HL-60/S4 treated with retinoic acid at 250 ng/mL for 4 days and 3 days (cell line): Measurements from ENCODE around the gene TSSC4.

Source experiments
- in situ Hi-C: fragments of 300-500 bp; cut with MboI; formaldehyde crosslinking; loops from 2 replicates; pipeline ENCODE4 v1.7.0; 2022; ENCODE audit warnings: low sequenced_read_pairs

Gene TSSC4

DNA sequence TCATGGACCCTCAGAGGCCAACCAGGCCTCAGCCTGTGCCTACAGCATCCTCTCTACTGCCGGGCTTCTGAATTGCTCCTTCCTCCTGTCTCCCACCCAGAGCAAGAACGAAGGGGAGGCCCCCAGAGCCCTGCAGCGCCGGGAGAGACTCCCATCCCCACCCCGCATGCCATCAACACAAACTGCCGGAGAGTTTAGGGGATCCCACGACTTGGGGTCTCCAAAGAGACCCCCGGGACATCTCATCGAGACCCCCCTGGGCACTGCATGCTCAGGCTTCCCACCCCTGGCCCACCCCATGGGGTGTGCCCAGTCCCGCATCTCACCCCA, 31.7 kb upstream of the TSSC4 start:
- in situ Hi-C loops: no loop called here

DNA sequence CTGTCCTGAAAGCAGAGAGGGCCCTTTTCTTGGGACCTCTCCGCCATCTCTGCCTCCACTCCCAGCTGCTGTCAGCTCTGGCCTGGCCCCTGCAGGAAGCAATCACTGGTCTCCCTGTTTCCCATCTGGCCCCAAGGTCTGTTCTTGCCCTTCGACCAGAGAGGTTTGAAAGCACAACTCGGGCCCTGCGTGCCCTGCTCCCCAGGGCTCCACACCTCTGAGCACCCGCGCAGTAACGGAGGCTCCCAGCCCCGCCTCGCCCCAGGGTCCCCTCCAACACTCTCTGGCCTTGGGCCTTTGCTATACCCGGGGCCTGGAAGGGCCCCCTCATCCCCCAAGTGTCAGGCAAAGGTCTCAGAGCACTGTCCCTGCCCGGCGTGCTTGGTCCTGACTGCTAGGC, 31.2 kb upstream of the TSSC4 start:
- in situ Hi-C loops: no loop called here

DNA sequence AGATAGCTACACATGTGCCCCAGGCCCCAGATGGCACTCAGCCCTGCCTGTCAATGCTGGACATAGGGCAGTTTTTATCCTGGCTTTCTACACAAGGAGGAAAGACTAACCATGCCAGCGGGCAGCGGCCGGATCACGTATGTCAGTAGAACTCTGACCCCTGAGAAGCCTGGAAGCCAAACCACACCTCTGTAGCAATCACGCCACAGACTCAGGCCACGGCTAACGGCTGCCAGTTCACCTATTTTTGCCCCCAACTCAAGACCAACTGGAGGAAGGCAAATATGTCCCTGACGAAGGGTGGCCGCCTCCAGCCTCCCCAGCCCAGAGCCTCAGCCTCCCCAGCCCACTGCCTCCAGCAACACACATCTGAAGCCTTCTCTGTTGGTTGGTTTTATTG, 30.7 kb upstream of the TSSC4 start:
- in situ Hi-C loops: no loop called here

DNA sequence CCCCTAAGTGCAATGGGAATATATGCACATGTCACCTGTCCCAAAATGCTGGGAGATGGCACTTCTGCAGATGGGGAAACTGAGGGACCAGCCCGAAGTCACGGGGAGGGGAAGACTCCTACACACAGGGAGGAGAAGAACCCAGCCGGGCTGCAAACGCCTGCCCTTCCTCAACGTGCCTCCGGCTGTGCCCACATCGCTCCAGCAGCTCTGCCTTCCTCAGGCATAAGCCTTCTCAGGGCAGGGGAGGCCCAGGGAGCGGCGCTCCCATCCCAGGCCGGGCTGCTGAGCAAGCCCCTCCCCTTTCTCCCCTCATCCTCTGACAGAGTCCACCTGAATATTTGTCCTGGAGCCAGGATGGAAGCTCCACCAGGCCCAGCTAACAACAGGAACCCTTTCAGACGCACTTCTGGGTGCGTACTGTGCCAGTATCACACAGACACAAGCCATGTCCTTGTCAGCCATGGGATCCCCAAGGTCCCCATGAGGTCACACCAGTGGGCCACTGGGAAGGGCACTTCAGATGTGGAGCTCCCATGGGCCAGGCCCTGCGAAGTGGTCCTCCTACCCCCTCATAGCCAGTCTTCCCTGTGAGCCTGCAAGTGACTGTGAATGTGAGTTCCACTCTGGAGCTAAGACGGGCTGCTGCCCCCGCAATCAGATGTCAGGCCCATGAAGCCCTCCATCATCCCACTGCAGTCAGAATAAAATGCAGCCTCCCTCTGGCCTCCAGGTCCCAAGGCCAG, 25.9 kb upstream of the TSSC4 start:
- in situ Hi-C loops: no loop called here

DNA sequence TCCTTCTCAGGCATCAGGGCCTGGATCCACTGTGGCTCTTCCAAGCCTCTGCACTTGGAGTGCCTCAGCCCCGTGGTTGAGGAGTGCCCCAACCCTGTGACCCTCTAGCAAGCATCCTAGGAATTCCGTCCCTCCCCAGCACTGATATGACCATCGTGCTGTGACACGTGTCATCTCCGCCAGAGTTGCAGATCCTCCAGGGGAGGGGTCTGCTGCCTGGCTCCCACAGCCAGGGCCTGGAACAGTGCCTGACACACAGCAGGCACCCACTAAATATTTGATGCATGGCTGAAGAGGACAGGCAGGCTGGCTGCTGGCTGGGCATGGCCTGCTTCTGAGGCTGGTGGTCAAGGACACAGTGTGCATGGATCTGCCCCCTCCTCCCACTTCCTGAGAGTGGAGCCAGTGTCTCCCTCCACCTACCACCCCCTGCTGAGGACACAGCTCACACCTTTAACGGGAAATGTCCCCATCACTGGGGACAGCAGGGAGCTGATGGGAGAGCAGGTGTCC, 25.2 kb upstream of the TSSC4 start:
- in situ Hi-C loops: no loop called here

DNA sequence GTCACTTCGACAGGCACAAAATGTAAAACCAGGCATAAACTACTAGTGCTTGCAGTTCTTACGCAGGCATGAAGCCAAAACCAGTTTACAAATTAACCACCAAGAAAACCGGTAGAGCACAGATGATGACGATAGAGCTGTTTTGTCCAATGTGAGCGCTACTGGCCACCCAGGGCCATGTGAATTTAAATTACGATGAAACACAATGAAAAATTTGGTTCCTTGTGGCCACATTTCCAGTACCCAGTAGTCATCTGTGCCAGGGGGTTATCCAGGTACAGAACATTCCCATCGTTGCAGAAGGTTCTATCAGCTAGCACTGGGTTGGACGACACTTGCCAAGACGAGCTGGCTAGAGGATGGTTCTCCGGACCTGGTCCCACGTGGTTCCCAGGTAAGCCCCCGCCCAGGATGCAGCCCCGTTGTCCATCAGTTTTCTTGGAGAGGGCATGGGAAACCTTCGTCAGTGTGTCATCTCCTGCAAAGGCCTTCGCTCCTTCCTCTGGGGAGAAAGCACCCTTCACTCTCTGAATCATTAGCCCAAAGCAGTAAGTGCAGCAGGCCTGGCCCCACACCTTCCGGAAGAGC, 24.5 kb upstream of the TSSC4 start:
- in situ Hi-C loops: no loop called here

DNA sequence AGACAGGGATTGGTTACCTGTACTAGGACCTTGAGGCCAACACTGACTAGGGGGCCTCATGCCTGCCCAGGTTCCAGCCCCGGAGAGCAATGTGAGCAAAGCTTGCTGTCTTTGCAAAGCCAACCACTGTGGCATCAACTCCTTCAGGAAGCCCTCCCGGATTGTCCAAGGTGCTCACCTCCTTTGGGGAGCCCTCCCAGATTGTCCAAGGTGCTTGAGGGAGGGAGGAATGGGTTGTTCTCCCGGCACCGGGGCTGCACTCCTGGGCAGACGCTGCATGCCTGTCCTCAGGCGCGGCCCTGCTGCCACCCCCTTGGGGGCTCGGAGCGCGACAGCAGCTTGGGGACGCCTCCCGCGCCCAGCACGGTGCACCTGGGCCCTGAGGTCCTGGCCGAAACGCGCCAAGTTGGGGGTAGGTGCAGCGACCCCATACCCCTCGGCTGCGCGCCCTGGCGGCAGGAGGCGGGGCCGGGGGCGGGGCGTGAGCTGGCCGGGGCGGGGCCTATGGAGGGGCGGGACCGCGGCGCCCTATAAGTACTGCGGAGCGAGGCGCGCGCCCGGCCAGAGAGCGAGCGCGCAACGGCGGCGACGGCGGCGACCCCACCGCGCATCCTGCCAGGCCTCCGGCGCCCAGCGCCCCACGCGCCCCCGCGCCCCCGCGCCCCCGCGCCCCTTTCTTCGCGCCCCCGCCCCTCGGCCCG, 23.6 kb upstream of the TSSC4 start, which contains the start of gene CD81:
CD81 (plus strand) TSS at position 560 of the 701 bp plus-strand sequence. CDS start 240 bp downstream, outside the sequence.
- in situ Hi-C loops: no loop called here

DNA sequence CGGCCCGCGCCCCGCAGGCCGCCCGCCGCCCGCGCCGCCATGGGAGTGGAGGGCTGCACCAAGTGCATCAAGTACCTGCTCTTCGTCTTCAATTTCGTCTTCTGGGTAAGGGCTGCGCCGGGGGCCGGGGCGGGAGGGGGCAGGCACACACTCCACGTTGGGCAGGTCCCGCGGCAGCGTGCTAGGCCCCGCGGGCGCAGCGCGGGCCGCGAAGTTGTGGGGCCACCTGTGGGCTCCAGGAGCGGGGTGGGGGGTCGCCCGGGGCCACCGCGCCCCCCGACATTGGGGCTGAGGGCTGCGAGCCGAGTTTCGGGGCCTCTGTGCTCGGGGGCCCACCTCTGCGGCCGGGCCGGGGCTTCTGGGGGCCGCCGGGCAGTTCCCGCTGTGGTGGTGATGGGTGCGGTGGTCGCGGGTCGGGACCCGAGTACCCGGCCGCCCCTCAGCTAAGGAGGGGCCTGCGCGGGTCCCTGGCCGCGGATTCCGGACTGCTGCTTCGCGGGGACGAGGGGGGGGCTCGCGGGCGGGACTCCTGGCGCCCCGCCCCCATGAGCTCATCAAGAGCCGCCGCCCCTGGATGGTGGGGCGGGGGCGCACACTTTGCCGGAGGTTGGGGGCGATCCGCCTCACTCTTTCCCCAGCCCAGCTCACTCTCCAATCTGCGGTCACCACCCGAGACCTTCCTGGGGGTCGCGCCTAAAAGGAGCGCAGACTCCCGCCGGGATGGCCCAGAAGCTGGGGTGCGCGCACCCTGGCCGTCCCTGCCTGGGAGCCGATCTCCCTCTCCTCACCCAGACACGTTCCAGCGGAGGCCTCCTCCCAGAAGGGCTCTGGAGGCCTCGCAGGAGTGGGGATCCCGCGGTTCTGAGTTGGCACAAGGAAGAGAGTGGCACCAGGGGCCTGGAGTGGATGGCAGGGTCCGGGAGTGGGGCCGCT, 22.8 kb upstream of the TSSC4 start:
- in situ Hi-C loops: no loop called here

DNA sequence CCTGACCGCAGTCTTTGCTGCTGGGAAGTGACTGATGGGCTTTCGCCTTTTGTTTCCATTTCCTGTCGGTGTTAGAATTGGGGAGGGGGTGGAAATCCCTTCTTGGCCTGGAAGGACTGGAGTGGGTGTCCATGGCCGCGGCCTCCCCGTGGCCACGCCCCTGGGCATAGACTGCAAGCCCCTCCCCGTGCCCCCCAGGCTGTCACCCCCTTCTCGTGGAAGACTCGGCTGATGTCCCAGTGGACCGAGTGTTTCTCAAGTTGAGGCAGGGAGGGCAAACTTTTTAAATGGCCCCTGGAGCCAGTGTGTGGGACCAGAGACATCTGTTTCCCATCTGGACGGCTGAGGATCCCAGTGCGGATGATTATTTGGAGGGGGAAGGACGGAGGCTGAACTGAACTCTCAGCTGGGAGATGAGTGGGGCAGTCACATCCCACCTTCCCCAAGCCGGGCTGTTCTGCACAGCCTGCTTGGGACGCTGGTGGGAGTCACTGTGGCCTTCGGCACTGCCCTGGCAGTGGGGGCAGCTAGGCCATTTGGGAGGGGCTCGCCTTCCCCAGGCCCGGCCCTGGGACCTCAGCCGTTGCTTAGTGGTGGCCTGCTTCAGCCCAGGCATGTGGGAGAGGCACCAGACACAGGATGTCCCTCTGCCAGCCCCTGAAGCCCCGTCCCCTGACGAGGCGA, 21.9 kb upstream of the TSSC4 start:
- in situ Hi-C loops: no loop called here

DNA sequence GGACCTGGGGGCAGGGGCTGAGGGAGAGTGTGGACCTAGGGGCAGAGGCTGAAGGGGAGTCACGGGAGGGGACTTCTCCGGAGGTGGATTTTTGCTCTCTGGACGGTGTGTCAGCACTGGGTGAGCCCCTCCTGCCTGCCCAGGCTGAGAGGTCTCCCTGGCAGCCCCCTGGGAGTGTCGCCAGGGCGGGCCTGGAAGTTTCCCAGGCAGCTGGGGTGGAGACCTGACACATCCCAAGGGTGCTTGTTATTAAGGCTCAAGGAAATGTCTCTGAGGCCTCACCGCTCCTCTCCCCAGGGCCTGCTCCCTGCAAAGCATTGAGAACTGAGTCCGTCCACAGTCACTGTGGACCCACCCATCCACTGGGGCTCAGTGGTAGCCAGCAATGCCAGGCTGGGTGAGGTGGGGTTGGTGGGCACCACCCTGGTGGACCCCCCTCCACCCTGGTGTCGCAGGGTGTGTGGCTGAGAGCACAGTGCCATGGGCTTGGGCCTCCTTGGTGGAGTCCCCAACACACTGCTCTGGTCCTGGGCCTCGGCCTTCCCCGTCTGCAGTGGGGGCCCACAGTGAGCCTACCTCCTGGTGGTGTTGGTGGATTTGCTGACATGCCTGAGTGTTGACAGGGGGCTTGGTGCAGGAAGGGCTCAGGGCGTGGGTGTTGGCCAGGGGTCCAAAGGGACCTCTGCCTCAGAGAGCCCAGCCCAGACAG, 20.9 kb upstream of the TSSC4 start:
- in situ Hi-C loops: no loop called here

DNA sequence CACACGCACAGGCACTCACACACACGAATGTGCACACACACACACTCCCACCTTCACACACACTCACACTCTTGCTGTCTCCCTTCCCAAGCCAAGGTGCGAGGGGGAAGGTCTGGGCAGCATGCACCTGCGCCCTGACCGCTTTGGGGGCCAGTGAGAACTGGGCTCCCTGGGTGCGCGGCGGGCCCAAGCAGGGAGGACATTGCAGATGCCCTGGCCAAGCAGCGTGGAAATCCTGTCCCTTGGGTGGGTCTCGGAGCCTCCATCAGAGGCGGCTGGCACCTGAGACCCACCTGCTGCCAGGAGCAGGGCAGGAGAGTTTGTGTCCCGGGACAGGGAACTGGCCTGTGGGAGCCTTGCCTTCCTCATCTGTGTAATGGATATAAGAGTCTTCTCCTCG, 20.2 kb upstream of the TSSC4 start:
- in situ Hi-C loops: no loop called here

DNA sequence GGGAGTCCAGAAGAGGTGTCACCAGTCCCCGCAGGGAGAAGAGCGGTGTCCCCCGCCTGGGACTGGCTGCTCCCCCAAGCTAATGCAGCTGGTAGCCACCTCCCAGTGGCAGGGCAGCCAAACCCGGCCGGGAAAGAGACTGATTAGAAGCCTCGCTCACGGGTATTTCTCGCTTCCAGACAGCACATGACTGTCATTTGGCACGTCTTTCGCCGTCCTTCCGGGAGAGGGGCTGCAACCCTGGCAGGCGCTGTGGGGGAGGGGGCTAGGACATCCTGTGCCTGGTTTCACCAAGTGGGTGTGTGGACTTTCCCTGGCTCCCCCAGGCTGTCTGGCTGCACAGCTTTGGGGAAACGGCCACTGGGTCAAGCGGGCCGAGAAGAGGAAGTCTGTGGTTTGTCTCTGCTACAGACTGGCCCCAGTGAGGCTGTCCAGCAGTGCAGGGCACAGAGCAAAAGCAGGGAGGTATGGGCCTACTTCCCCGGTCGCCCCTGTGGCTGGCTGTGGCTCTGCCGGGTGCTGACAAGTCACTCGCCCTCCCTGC, 19.7 kb upstream of the TSSC4 start:
- in situ Hi-C loops: no loop called here

DNA sequence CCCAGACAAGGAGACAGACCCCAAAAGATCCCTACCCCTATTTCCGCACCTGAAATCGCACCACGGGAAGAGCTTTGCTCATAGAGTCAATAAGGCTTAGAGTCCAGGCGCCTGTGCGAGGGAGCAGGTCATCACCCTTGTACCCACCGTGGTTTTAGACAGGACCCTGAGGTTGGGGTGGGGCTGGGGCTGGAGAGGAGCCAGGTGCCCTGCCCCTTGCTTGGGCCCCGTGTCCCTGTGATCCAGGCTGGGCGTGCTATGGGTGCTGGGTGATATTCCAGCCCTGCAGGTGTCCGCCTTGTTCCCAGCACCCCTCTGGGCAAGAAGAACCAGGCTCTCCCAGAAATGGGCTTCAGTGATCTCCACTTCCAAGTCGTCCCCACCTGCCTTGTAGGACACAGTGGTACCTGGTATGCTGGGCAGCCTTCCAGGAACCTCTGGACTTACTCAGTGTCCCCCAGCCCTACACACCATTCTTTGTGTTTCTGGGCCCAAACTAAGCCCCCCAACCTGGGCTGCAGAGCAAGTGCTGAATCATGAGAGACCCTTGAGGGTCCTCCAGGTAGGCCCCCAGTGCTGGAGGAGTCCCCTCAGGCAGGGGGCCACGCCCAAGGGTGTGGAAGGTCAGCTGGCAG, 18.9 kb upstream of the TSSC4 start:
- in situ Hi-C loops: no loop called here

DNA sequence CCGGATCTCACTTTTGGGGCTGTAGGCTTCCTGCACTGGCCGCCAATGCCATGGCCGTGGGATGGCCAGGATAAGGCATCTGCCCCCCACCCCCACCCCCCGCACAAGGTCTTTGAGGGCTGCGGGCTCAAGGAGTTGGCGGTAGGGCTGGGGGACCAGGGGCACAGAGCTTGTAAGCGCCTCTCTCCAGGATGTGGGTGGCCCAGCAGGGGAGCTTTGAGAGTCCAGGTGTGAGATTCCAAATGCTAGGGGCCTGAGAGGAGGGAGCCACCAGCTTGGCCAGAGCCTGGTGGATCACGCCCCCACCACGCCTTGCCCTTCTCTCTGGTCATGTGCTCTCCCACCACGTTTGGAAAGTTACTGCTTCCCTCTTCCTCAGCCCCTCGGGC, 18.4 kb upstream of the TSSC4 start:
- in situ Hi-C loops: no loop called here

DNA sequence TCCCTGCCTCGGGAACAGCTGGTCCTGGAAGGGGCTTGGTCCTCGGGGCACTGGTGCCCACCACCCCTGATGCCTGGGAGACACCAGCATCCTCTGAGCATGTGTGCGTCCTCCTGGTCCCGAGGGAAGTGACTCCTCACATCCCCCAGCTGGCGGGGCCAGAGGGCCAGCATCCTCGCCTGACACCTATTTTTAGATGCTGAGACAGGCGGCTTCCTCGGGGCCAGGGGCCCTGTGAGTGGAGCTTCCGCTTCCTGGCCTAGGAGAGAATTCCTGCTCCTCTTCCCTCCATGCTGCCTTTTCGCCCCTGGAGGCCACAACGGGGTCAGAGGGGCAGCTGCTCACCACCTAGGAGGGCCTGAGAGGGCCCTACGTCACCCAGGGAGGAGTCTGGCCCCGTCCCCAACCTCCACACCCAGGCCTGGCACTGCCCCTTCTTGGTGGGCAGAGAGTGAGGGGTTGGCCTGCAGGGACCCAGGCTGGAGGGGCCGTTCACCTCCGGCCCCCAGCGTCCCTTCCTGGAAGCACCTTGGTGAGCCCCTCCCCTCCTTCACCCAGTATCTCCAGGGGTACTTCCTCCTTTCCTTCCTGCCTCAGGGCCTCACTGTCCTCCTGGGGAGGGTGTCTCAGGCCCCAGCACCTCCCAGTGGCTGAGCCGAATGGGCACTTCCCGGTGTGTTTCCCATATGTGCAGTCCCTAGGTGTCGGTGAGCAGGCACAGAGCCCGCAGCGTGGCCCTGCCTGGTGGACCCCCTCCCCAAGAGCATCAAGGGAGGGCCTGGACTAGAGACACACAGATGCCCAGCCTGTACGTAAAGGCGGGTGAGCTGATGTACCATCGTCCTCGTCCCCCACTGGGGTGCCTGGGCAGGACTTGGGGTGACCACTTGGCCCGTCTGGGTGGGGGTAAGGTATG, 17.4 kb upstream of the TSSC4 start:
- in situ Hi-C loops: no loop called here

DNA sequence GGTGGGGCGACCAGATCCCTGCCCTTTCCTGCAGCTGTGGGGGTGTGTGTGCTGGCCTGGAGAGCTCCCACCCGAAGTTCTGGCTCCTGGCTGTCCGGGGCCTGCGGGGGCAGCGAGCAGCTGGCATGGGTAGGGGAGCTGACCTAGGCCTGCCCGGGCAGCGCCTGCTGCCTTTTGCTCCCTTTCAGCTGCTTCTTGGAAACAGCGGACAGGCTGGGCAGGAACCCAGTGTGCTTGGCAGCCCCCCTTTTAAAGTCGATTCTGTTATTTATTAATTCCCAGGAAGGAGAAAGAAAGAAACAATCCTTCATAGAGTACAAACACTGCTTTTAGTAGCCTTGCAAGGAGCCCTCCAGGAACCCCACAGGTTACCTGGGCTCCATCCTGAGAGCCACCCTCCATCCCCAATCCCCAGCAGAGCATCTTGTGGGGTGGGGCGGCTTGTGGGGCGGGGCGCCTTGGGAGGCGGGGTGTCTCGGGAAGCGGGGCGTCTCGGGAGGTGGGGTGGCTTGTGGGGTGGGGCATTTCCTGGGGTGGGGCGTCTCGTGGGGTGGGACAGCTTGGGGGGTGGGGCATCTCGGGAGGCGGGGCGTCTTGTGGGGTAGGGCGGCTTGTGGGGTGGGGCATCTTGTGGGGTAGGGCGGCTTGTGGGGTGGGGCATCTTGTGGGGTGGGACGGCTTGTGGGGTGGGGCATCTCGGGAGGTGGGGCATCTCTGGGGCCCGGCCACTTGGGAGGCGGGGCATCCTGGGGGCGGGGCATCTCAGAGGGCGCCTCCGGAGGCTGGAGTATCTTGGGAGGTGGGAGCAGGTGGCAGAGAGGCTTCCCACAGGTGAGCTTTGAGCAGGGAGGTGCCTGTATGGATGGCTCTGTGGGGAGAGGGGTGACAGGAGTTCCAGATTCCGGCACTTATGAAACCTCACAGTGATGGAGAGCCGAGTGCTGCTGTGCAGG, 16.4 kb upstream of the TSSC4 start:
- in situ Hi-C loops: no loop called here
